ENCODE data around the gene KIAA1671.

The KIAA1671 gene

DNA sequence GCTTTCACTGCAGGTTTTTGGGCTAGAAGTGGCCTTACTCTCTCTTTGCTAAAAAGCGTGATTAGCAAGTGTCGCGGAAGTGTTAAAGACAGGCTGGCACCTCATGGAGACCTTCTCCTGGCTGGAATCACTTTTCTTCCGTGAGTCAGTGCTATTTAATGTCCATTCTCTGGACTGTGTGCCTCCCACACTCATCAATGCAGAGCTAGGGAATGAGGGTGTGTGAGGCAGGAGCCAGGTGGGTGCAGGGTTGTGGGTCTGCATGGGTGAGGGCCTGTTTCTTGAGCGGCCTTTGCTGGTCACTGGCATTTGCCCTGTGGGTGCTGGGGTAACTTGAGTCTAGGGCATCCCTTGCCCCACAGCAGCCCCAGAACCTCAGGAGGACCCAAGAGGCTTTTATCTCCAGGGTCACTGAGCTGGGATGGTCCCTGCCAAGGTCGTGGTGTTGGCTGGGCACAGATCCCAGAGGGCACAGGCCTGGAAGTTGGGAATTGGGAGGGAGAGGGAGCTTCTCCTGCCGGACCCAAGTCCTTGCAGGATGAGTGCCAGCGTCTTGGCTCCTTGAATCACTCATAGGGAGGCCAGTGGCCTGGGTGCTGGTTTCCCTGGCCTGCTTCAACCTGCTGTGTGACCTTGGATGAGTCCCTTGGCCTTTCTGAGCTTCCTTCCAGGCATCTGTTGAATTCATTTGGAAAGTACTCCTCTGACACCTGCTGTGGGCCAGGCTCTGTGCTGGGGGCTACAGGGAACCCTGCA is 30.0 kb downstream of the KIAA1671 start:
- DNase-seq: no peak

DNA sequence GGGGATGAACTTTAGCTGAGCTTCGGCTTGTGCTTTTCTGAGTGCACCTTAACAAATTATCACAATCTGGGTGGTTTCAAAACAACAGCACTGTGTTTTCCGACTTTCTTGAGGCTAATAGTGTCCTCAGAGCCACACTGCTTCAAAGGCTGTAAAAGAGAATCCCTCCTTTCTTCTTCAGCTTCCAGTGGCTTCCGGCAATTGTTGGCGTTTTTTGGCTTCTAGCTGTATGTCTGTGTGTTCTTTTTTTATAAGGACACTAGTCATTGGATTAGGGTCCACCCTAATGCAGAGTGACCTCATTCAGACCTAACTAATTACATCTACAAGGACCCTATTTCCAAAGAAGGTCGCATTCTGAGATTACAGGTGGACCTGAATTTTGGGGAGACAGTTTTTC is 30.6 kb downstream of the KIAA1671 start:
- DNase-seq: no peak

DNA sequence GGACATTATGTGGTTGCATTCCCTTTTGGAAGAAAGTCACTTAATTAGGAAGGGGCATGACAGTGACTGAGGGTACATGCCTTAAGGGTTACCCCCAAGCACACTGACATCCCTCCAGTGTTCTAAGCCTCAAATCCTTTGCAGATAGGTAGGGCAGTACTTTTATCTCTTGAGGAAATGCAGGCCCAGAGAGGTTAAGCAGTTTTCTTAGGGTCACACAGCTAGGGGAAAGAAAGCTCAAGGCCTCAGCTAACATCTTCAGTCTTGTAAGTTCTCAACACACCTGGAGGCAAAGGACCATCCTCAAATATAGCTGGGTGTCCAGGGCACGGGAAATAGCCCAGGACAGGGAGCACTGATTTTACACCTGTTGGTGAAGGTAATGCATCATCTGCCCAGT is 31.6 kb downstream of the KIAA1671 start:
- DNase-seq: no peak

DNA sequence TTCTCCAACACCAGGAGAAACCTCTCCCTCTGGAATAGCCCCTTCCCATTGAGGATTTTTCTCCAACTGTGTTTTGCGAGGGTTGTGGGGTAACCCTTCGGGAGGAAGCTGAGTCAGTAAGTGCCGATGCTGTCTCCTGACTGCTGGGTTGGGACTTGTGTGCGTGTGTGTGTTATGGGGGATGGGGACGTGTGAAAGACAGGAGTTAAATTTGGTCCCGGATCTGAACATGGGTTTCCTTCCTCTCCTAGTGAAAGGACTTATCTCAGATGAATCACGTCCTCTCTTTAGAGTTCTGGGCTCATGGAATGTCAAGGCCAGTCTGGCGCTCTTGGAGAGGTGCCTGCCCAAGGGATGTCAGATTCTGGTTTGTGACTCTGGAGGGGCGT is 33.3 kb downstream of the KIAA1671 start:
- no peak for DNase-seq

DNA sequence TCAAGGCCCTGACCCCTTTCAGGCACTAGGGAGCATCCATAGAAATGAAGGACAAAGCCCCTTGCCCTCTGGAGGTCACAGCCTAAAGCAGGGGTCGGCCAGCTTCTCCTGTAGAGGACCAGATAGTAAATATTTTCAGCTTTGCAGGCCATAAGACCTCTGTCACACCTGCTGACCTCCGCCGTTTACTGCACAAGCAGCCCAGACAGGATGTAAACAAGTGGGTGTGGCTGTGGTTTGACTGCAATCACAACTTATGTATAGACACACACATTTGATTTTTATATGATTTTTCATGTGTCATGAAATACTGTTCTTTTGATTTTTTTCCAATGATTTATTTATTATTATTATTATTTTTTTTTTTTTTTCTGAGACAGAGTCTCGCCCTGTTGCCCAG is 34.3 kb downstream of the KIAA1671 start:
- DNase-seq: no peak

DNA sequence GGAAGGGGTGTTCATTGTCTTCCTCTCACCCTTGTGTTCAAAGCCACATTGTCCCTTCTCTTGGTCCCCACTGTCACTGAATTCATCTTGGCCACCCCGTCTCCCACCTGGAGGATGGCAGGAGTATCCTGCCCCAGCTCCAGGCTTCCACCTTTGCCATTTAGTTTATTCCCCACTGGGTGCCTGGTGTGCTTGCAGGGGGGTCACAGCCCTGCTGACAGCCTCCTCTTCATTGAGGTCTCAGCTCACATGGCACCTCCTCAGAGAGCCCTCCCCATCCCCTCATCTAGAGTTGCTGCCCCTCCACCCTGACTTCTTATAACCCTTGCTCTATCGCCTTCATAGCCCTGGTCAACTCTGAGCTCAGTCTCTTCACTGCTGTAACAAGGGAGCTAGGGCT is 36.6 kb downstream of the KIAA1671 start:
- DNase-seq: no peak

DNA sequence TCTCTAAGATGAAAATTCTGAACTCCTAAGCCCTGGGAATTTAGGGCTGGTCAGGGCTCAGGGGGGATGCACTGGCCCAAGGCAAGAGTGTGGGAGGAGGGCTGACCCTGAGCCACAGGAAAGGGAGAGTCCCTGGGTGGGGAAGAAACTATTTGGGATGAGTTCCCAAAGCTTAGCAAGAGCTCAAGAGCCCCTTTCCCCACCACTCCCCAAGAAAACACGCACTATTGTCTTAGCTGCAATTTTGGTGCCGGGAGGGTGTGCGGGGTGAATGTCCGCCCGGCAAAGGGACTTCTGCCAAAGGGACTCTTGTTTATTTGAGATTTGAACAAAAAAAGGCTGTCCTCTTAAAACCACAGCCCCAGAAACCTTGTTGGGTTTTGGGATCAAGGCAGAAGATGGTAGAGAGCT is 37.0 kb downstream of the KIAA1671 start:
- no peak for DNase-seq

DNA sequence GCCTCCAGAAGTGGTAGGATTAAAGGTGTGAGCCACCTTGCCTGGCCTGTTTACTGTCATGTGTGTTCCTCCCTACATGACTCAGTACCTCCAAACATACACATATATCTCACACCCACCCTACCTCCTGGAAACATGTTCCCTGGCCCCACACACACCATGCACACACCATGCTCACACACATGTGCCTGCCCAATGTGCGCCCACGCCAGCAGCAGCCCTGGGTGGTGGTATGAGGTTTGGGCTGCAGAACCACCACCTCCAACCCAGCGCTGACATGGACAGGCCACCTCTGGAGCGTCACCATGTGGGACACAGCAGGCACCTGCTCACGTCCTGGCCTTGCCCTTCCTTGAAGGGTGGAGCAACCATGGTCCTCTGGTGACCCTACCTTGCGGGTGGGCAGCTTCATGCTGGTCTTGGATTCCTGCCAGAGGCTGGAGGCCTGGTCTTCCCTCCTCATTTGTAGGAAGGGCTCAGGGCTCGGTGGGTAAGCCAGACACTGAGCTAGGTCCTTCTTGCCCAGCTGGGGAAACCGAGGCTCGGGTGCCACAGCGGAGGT is 37.9 kb downstream of the KIAA1671 start:
- no peak for DNase-seq

DNA sequence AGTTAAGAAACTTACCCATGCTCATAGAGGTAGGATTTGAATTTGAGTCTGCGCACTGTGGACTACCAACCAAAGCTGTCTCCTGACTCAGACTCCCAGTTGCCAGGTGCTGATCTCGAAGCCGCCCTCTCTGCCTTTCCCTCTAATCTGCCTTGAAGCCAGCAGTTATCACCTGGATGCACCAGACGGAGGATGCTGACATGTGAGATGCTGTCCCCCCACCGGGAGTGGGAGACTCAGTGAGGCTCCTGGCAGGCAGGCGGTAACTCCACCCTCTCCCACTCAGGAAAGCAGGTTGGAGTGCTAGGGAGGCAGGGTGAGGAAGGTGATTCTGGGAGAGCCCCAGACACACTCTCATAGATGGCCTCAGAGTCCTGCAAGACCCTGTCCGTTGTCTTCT is 40.4 kb downstream of the KIAA1671 start:
- no peak for DNase-seq

DNA sequence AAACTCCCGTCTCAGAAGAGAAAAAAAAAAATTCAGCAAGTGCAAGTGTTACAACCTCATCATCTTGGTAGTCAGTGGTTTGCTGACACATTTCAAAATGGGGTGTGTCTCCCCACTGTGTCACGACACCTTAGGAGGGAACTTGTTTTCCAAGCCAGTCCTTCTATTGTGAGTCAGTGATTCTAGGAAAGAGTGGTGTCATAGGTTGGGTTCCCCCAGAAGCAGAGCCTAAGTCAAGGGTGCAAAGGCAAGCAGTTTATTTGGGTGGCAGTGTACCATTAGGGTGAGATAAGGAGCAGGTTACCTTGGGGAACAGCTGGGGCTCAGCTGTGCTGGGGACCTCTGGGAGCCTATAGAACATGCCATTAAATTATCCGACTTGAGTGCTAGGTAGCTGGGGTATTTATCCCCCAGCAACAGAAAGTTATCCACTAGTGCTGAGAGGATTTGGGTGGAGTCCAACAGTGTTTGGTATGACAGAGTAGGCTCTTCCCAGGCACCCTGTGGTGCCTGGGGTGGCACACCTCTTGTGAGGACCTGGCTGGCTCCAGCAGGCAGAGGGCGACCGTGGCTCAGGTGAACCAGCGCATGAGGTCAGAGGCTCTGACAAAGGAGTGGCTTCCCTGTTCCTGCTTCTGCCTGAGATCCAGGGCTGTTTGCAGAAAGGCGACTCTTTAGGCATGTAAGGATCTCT is 41.7 kb downstream of the KIAA1671 start:
- DNase-seq: no peak

DNA sequence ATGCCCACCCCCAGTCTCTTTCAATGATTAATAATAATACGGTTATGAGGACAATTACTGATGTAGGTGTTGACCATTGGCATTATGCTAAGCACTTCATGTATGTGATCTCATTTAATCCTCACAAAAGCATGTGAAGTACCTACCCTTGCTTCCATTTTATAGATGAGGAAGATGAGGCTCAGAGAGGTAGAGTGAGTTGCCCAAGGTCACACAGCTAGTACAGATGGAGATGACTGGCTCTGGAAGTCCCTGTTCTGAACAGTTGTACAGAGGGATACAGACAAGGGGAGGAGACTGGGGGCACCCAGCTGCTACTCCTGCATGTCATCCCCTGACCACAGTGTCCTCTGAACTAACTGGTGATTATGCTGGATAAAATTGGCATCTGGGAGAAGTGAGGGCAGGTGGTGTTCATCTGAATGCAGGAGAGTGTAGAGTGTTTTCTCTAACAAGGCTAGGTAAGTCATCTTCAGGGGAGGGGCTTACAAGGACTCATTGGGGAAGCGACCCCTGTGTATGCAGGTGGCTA is 43.2 kb downstream of the KIAA1671 start:
- DNase-seq: no peak

DNA sequence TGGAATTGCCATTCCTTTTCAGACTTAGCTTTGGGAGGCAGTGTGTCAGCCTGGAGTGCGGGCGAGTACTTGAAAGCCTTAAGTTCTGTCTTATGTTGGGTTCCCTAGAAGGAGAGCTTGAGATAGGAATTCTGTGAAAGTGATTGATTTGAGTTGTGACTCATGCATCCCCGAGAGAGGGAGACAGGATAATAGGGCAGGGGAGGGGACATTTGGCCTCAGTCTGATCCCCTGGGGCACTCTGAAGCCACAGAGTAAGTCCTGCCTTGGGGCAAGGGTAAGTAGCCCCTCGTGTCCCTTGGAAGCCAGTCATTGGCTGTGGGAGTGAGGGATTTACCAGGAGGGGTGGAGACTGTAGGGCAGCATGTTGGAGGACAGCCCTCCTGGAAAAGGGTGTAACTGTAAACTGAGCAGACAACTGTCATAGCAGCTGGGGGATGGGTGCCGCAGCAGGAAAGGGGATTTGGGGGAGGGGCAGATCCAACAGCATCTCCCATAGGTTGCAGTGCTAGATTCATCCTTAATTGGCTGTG is 44.0 kb downstream of the KIAA1671 start:
- DNase-seq: no peak

DNA sequence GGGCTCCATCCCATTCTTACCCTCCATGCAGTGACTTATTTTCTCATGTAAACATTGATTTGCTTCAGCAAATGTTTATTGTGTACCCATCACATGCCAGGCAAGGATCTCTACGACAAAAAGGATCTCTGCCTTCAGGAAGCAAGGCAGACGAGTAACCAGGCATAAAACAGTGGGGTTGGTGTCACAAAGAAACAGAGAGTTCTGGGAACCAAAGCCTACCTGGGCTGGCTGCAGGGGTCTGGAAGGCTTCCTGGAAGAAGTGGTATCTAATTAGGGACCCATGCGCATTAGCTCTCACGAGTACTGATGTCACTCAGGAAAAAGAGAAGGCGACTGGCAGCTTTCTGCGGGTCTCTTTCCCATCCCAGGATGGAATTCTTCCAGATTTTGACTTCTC is 44.5 kb downstream of the KIAA1671 start:
- no peak for DNase-seq

DNA sequence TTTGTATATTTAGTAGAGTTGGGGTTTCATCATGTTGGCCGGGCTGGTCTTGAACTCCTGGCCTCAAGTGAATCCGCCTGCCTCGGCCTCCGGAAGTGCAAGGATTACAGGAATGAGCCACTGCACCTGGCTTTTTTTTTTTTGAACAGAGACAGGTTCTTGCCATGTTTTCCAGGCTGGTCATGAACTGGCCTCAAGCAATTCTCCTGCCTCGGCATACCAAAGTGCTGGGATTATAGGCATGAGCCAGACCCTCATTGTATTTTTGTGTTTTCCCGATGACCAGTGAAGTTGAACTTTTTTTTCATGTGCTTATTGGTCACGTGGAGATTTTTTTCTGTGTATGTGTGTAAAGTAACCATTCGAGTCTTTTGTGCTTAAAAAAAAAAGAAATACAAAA is 48.2 kb downstream of the KIAA1671 start:
- DNase-seq: no peak

DNA sequence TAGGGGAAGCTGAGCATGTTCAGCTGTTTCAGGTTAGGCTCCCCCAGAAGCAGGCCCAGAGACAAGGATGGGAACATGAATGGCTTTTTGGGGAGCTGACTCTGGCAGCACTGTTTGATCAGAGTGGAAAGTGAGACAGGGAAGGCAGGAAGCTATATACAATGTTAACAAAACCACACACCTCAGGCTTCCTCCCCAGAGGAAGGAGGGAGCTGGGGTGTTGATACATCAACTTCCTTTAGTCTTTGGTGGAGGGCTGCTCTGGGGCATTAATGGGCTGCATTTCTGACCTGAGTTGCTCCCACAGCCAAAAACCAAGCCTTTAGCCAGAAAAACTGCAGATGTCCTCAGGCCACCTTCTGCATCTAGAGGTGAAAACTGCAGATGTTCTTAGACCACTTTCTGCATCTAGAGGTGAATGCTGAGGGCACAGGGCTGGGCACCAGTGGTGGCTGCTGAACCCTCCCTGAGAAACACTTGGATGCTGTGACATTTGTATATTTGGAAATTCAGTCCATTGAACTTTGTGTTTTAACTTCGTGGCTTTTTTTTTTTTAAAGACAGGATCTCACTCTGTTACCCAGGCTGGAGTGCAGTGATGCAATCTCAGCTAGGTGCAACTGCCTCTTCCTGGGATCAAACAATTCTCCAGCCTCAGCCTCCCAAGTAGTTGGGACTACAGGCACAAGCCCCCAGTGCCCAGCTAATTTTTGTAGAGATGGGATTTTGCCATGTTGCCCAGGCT is 49.9 kb downstream of the KIAA1671 start:
- DNase-seq: no peak

DNA sequence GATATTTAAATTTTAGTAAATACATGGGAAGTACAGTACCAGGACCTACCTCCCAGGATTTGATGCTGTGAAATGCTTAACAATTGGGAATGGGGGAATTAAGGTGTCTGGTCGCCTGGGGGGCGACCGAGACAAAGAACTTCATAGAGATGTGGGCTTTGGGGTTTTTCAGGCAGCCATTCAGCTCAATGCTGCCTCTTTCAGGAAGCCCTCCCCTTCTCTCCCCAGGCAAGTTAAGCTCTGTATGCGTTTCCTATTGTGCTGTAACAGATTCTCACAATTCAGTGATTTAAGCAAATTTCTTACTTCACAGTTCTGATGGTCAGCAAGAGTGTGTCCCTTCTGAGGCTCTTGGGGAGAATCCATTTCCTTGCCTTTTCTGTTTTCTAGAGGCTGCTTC is 53.8 kb downstream of the KIAA1671 start:
- no peak for DNase-seq

DNA sequence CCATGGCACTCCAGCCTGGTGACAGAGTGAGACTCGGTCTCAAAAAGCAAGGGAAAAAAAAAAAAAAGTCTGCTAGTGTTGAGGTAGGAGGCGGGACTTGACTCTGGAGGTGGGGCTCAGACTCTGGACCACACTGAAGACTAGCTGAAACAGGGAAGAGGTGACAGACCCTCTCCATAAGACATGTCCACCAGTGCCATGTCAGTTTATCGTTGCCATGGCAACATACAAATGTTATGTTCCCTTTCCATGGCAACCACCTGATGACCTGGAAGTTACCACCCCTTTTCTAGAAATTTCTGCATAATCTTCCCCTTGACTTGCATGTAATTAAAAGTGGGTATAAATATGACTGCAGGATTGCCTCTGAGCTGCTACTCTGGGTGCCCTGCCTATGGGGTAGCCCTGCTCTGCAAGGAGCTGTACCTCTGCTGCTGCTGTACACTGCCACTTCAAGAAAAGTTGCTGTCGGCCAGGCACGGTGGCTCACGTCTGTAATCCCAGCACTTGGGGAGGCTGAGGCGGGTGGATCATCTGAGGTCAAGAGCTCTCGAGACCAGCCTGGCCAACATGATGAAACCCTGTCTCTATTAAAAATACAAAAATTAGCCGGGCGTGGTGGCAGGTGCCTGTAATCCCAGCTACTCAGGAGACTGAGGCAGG is 55.1 kb downstream of the KIAA1671 start:
- no peak for DNase-seq

DNA sequence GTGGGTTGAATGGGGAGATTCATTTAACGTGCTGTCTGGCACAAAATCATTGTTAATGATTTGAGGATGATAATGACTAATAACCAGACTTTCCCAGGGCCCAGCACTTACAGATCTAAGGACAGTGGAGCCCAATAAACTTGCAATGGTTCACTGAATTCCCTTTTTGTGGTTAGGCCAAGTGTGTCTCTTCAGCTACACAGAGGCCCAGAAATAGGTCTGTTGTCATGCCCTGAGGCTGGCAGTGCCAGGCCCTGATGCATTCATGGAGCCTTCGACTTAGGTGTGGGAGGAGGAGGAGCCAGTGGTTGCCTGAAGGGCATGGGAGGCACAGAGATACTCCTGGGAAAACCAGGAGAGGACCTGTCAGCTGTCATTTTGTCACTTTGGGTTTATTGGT is 56.1 kb downstream of the KIAA1671 start:
- DNase-seq: no peak

DNA sequence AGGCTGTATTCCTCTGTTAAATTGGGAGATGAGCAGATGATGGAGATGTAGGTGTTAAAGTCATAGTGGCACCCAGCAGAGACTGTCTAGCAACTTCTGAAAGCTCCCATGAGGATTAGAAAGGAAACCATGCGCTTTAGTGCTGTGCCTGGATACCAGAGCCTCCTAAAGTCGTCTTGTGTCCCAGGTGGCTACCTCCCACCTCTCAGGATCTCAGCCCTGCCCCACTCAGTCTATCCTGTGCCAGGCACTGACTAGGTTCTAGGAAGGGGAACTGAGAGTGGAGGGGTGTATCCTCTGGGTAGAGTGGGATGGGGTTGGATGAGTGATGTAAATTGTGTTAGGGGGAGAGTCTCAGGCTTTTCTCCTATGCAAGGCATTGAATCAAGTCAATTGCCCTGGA is 60.2 kb downstream of the KIAA1671 start:
- no peak for DNase-seq

DNA sequence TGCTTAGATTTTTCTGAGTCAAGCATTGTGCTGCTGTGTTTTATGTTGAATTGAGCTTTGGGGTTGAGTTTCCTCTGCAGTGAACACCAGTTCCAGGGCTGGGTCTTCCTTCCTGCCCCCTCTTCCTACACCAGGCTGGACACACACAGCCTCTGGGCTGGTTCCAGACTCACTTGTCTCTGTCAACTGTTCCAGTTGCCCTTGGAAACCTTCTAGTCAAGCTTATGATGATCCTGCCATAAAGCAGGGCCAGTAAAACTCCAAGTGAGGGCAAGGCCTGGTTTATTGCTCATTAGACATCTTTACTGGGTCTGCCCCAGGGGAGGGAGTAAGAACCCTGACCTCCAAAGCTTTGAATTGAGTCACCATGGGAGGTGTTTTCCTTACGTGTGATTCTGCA is 61.1 kb downstream of the KIAA1671 start:
- no peak for DNase-seq

DNA sequence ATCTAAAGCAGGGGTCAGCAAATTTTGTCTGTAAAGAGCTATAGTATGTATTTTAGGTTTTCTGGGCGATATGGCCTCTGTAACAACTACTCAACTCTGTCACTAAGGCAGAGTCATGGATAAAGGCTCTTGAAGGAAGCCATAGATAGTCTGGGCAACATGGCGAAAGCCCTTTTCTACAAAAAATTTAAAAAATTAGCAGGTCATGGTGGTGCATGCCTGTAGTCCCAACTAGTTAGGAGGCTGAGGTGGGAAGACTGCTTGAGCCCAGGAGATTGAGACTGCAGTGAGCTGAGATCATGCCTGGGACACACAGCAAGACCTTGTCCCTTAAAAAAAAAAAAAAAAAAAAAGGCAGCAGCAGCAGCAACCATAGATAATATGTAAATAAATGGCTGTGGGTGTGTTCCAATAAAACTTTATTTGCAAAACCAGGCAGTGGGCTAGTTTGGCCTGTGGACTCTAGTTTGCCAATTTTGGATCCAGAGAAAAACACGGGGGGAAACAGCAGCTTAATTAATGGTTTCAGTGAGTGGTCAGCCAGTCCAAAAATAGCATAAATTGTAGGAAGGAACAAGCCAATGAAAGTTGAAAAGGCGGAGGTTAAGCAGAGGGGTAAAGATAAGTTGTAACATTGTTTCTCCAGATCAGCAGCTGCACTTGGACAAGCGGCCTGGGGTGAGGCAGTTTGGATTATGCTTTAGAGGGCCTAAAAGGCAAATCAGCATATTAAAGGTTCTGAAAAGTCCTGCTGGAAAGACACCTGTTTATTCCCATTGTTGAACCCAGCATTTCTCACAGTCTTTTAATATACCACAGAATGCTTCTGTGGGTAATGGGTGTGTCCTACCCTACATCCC is 62.6 kb downstream of the KIAA1671 start:
- DNase-seq: no peak

DNA sequence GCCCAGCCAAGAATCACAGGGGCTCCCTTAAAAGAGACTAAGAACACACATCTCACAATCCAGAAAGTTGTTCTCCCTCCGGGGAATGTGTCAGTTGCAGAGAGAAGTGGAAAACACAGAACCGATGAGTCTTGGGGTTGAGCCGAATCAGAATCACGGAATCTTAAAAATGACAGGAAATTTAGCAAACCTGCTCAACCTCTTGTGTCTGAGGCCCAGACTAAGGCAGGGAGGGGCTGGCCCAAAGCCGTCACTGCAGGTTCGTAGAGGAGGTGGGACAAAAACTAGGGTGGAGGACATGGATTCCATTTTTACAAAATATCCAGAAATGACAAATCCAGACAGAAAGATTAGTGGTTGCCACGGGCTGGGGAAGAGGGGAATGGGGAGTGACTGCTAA is 63.8 kb downstream of the KIAA1671 start:
- no peak for DNase-seq

Measured in amniotic stem cell (primary cell).